Measurements from ENCODE around the gene TMEM131L.

DNA sequence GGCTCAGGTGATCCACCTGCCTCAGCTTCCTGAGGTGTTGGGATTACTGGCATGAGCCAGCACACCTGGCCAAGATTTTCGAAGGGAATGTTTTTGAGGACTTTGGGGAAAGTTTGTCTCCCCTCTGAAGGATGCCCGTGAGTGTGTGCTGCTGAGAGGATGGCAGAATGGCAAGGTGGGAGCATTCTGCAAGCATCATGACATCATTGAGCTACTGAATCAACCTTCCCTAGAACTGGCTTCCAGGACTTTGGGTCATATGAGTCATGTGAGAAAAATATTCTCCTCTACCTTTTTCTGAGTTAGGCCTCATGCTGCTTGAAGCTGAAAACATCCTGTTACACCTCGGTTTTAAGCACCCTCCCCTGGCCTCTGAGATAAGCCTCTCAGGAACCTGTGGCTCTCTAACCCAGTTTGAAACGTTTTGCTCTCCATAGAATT lies 31.0 kb downstream of the TMEM131L start:
- TF ChIP-seq POLR2A (IDR thresholded peaks at IDR 0.05) = no peak
- TF ChIP-seq, protein P1, sequence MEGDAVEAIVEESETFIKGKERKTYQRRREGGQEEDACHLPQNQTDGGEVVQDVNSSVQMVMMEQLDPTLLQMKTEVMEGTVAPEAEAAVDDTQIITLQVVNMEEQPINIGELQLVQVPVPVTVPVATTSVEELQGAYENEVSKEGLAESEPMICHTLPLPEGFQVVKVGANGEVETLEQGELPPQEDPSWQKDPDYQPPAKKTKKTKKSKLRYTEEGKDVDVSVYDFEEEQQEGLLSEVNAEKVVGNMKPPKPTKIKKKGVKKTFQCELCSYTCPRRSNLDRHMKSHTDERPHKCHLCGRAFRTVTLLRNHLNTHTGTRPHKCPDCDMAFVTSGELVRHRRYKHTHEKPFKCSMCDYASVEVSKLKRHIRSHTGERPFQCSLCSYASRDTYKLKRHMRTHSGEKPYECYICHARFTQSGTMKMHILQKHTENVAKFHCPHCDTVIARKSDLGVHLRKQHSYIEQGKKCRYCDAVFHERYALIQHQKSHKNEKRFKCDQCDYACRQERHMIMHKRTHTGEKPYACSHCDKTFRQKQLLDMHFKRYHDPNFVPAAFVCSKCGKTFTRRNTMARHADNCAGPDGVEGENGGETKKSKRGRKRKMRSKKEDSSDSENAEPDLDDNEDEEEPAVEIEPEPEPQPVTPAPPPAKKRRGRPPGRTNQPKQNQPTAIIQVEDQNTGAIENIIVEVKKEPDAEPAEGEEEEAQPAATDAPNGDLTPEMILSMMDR (IDR thresholded peaks at IDR 0.05) = no peak
